HepG2 (cell line): ENCODE results near the gene MAPRE3.

Experiments used
- CTCF ChIP-seq: sonication (generic); formaldehyde crosslinking; IDR thresholded peaks from 2 replicates; pipeline ENCODE4 v1.5.0; 2020; ENCODE audit warnings: mild to moderate bottlenecking, missing genetic modification reagents, moderate library complexity
- RCOR2 ChIP-seq: IDR thresholded peaks from 2 replicates; pipeline ENCODE4 v1.6.1; 2016; ENCODE audit warnings: missing biosample characterization, missing genetic modification reagents
- TP53 ChIP-seq: sonication (generic); formaldehyde crosslinking; conservative IDR thresholded peaks from 2 replicates; pipeline ENCODE4 v1.4.0; 2020; ENCODE audit warnings: missing genetic modification reagents
- ZGPAT ChIP-seq: IDR thresholded peaks from 2 replicates; pipeline ENCODE4 v1.6.1; 2016; ENCODE audit warnings: mild to moderate bottlenecking
- ZNF589 ChIP-seq: sonication (generic); formaldehyde crosslinking; conservative IDR thresholded peaks from 2 replicates; pipeline ENCODE4 v1.8.0; 2022; ENCODE audit warnings: mild to moderate bottlenecking, moderate library complexity, missing genetic modification reagents
- ZNF678 ChIP-seq: sonication (generic); formaldehyde crosslinking; IDR thresholded peaks from 2 replicates; pipeline ENCODE4 v1.4.0; 2020; ENCODE audit warnings: mild to moderate bottlenecking, missing genetic modification reagents
- ZNF713 ChIP-seq: sonication (generic); formaldehyde crosslinking; IDR thresholded peaks from 2 replicates; pipeline ENCODE4 v1.4.0; 2020; ENCODE audit warnings: mild to moderate bottlenecking, missing genetic modification reagents

- no peak for TF ChIP-seq CTCF (CRISPR knock-in tag)
- no peak for TF ChIP-seq ZNF678 (CRISPR knock-in tag)
- no peak for TF ChIP-seq RCOR2
- TF ChIP-seq TP53, result no peak
- TF ChIP-seq ZNF713 (CRISPR knock-in tag), result no peak
- TF ChIP-seq ZGPAT, result no peak
- no peak for TF ChIP-seq ZNF589
Measured at GRCh38 chr2:27009083-27009482, 38.6 kb downstream of the MAPRE3 start.
